GM12801 (cell line): ENCODE data around the gene HOXC4.

Experiments
- TF ChIP-seq, protein P1 (sequence below): IDR thresholded peaks from one replicate; pipeline ENCODE4 v1.5.1; 2011; ENCODE audit warnings: control low read depth; ENCODE audit not compliant: insufficient read length; ENCODE audit errors: extremely low read depth

HOXC4 gene

DNA sequence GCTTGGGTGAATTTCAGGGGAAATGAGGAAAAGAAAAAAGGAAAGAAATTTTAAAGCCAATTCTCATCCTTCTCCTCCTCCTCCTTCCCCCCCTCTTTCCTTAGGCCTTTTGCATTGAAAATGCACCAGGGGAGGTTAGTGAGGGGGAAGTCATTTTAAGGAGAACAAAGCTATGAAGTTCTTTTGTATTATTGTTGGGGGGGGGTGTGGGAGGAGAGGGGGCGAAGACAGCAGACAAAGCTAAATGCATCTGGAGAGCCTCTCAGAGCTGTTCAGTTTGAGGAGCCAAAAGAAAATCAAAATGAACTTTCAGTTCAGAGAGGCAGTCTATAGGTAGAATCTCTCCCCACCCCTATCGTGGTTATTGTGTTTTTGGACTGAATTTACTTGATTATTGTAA is 1.9 kb downstream of the HOXC4 start:
- TF ChIP-seq, protein P1, sequence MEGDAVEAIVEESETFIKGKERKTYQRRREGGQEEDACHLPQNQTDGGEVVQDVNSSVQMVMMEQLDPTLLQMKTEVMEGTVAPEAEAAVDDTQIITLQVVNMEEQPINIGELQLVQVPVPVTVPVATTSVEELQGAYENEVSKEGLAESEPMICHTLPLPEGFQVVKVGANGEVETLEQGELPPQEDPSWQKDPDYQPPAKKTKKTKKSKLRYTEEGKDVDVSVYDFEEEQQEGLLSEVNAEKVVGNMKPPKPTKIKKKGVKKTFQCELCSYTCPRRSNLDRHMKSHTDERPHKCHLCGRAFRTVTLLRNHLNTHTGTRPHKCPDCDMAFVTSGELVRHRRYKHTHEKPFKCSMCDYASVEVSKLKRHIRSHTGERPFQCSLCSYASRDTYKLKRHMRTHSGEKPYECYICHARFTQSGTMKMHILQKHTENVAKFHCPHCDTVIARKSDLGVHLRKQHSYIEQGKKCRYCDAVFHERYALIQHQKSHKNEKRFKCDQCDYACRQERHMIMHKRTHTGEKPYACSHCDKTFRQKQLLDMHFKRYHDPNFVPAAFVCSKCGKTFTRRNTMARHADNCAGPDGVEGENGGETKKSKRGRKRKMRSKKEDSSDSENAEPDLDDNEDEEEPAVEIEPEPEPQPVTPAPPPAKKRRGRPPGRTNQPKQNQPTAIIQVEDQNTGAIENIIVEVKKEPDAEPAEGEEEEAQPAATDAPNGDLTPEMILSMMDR: no peak

DNA sequence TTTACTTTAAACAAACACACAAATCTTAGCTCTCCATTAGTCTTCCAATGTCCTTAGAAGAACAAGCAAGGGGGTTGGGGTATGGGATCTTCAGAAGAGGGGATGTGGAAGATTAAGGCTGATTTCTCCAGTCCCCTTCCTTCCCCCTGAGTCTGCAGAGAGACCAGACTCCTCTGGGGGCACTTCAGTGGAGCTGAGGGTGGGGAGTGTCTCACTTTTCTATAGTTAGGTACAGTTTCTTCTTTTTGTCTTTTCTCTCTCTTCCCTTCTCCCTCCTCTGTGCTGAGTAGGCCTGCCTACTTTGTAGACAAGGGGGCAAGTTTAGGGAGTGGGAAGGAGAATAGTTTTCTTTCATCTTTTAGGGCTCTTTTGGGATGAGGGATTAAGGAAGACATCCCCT is 2.5 kb downstream of the HOXC4 start:
- TF ChIP-seq, protein P1: no peak

DNA sequence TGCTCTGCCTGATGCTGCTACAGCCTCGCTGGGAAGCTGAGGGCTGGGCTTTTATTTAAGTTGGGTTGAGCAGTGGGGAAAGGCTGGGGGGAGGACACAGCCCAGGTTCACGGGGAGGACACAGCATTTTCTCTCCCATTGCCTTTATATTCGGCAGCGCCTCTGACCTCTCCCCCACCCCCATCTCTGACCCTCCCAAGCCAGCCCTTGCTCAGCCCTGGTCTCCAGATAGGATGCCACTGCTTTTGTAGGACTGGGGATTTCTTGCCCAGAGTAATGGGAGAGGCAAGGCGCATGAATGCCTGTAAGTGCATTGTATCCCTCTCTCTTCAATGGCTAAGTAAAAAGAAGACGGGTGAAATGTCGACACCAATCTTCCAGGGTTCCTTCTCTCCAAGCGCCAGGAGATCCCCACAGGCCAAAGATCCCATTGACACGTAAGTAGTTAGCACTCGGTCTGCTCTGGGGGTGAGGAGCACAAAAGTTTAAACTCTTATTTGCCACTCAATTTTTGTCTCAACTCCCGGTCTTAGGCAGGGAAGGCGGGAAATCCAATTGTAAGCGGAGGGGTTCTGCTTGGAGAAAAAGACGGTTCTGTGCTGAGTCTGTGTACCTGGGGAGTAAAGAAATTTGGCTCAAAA is 4.6 kb downstream of the HOXC4 start:
- TF ChIP-seq, protein P1: no peak

DNA sequence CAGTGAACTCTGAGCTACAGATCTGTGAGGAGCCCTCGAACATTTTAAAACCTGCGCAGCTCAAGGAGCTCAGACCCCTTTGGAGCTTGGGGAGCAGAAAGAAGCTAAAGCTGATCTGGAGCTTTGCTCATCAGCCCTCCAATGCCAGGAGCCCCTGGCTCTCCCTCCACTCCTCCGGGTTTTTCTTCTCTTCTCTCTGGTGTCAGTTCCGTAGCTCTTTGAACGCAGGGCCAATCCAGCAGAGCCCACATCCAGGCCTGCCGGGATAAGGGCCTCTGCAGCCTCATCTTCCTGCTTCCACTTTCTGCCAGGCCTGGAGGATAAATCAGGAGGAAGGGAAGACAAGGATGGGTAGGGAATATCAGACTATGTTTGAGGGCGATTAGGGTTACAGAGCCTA is 6.0 kb downstream of the HOXC4 start:
- TF ChIP-seq, protein P1: no peak

DNA sequence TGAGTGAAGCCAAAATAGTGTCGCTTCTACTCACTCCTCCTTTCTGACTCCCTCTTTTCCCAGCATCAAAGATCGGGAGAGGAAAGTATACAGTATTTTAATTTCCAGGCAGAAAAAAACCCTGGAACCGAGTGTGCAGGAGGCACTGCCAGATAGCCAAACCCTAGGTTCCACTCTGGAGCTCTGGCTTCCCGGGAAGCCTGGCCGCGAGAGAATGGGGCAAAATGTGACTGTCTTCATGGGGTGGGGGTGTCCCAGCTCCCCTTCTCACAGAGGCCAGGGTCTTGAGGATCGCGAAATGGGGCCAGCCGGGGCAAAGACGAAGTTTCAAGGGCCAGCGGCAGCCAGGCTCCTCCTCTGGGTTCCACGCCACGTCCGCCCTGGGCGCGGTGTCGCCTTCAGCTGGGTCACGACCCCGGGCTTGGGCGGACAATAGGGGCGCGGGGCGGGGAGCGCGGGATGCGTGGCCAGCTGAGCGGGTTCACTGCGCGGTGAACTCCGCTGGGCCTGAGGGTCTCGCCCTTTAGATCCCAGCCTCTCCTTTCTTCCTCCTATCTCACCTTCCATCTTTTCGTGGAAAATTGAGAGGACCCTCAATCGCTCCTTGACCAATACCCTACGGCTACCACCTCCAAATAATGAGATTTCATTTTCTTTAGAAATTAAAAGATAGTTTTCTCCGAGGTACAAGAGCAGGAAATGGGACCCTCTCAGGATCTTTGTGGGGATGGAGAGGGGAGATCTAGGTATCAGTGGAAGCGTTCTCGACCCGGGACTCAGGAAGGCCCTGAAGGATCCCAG is 6.7 kb downstream of the HOXC4 start:
- TF ChIP-seq, protein P1: no peak

DNA sequence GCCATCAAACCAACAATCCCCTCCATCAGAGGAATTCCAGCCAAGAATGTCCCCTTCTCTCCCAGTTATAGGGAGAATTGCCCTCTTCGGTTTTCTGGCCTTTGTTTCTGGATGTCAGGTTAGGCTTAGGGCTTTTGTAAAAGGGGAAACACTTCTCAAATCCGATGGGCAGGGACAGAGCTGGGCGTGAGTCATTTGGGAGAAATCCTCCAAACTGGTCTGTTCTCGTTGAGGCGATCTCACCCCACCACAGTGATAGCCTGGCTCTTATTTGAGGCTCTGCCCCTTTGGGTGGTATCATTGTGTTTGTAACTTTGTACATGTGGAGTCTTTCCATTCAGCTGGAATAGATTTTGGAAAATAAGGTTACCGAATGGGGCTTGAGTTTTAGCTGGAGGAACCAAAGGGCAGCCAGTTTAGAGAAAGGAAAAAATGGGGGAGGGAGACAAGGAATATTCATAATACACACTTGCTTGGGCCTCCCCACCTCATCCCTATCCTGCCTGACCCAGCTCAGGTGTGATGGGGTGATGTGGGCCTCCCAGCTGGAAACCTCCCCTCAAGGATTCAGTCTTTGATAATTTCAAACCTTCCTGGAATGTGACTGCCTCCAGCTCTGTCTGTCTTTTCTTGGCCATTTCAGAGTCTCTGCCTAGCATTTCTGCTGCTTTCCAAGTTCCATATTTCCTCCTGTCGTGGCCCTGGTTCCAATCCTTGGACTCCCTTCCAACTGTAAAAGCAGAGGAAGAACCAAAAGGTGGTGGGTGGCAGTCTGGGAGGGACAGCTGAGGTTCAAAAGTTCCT is 7.5 kb downstream of the HOXC4 start:
- TF ChIP-seq, protein P1: no peak

DNA sequence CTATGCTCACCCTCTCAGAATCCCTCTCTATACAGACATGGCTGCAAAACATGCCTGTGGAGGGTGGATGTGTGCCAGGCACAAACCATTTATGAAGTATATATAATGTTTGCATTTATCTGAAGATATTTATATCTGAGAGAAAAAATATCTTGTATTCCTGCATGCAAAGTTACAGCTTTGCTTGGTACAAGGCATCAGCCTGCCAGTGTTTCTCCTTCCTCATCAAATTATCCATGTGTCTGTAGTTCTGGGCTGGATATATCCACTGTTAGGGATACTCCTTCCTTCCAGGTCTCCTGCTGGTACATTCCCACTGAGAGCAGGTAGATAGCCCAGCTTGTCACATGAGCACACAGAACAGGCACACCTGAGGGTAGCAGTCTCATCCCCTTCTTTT is 12.0 kb downstream of the HOXC4 start:
- TF ChIP-seq, protein P1: no peak
